Esophagus muscularis mucosa (tissue), 4 donors: ENCODE results near the gene CHRNA1.

Experiments used
- CTCF ChIP-seq, 3 experiments: fragments of 200-600 bp in 2 of 3; fragments of 450-650 bp in 1 of 3; sonication (generic) in 2 of 3; IDR thresholded peaks; one replicate each; pipeline ENCODE4 v1.5.1; 2017 to 2019; ENCODE audit warnings: antibody characterized with exemption in 3 of 3, mild to moderate bottlenecking in 2 of 3, moderate library complexity in 1 of 3
- EP300 ChIP-seq: sonication (generic); formaldehyde crosslinking; IDR thresholded peaks from one replicate; pipeline ENCODE4 v1.6.1; 2017; ENCODE audit warnings: antibody characterized with exemption
- POLR2A ChIP-seq: fragments of 450-650 bp; IDR thresholded peaks from one replicate; pipeline ENCODE4 v1.6.1; 2017; ENCODE audit warnings: antibody characterized with exemption, moderate library complexity, mild to moderate bottlenecking, low read depth
- POLR2AphosphoS5 ChIP-seq, 2 donors: sonication (generic); formaldehyde crosslinking; IDR thresholded peaks; one replicate each; pipeline ENCODE4 v1.6.1; 2017; ENCODE audit warnings: antibody characterized with exemption in 2 of 2

- no peak for TF ChIP-seq POLR2AphosphoS5 (IDR thresholded peaks at IDR 0.05)
- no peak for TF ChIP-seq EP300
- TF ChIP-seq CTCF (IDR thresholded peaks at IDR 0.05), result no peak
- TF ChIP-seq POLR2A, result no peak
Observed at GRCh38 chr2:174812037-174812436, 47.8 kb upstream of the CHRNA1 start.
